Measurements from ENCODE around the gene PDXK. TPM values are rescaled to one million over a fixed set of nuclear protein-coding genes. Genes with fewer than 3 reads are reported as not detected.

Gene PDXK
- total RNA-seq, 6 experiments from 2014 or later = 52.9 to 87.5 (median 58.9) TPM

- TF ChIP-seq CTCF (IDR thresholded peaks at IDR 0.05) (no peak), POLR2A (IDR thresholded peaks at IDR 0.05) (no peak)
- Histone ChIP-seq H3K36me3 (peaks cover 0 to 27% (median 9%) of the 10 kb centered on the region in 4 donors), H3K4me1 (peaks cover 0 to 23% (median 9%) of the 10 kb centered on the region in 4 donors), H3K27ac (no peak overlapping the region), H3K27me3 (no peaks in the 10 kb centered on the region), H3K4me3 (no peak overlapping the region), H3K9me3 (no peaks in the 10 kb centered on the region)
- DNase-seq (no peak), ATAC-seq (no peak)
- WGBS (ENCODE audit: insufficient coverage, low coverage, low lambda C conversion rate, missing lambda C conversion rate) = 92% methylated on average over 3 of the region's 22 CpGs
- intact Hi-C loops (cut with DNase I) = no loop called here
Measured at GRCh38 chr21:43760391-43760958, 41.5 kb downstream of the PDXK start.

- ATAC-seq (no peak), DNase-seq (no peak)
- intact Hi-C loops (cut with DNase I) = no loop called here
Measured at GRCh38 chr21:43761886-43762285, 43.0 kb downstream of the PDXK start.

GRCh38 chr21:43762303-43763128, 43.6 kb downstream of the PDXK start:
- TF ChIP-seq CTCF (IDR thresholded peaks at IDR 0.05) (no peak), POLR2A (IDR thresholded peaks at IDR 0.05) (no peak)
- 80% methylated on average over 2 of the region's 15 CpGs for WGBS (ENCODE audit: insufficient coverage, low coverage, low lambda C conversion rate, missing lambda C conversion rate)
- DNase-seq (peak in 1 of 3 donors; percentile 42), ATAC-seq (no peak)
- H3K36me3 ChIP-seq = peaks cover 0 to 8% (median 0%) of the 10 kb centered on the region in 4 donors
- H3K27ac ChIP-seq = no peak overlapping the region
- no peaks in the 10 kb centered on the region for H3K9me3 ChIP-seq
- H3K4me1 ChIP-seq = peaks cover 0 to 13% (median 3%) of the 10 kb centered on the region in 4 donors
- intact Hi-C loops (cut with DNase I) = no loop called here
- no peaks in the 10 kb centered on the region for H3K27me3 ChIP-seq
- H3K4me3 ChIP-seq = no peak overlapping the region

More at GRCh38 chr21:43761886-43762285, 43.0 kb downstream of the PDXK start:
- H3K9me3 ChIP-seq = no peaks in the 10 kb centered on the region
- no peak overlapping the region for H3K27ac ChIP-seq
- no peak overlapping the region for H3K4me3 ChIP-seq
- TF ChIP-seq POLR2A (IDR thresholded peaks at IDR 0.05) = no peak
- no peak for TF ChIP-seq CTCF (IDR thresholded peaks at IDR 0.05)
- H3K36me3 ChIP-seq = peaks cover 0 to 13% (median 2%) of the 10 kb centered on the region in 4 donors
- H3K27me3 ChIP-seq = no peaks in the 10 kb centered on the region
- peaks cover 0 to 20% (median 6%) of the 10 kb centered on the region in 4 donors for H3K4me1 ChIP-seq
- 96% methylated on average over 4 of the region's 18 CpGs for WGBS (ENCODE audit: insufficient coverage, low coverage, low lambda C conversion rate, missing lambda C conversion rate)

- H3K9me3 ChIP-seq = no peaks in the 10 kb centered on the region
- H3K27me3 ChIP-seq = no peaks in the 10 kb centered on the region
- no peak overlapping the region for H3K4me3 ChIP-seq
- DNase-seq (no peak), ATAC-seq (no peak)
- H3K36me3 ChIP-seq = peaks cover 0 to 8% (median 0%) of the 10 kb centered on the region in 4 donors
- 95% methylated on average over 3 of the region's 10 CpGs for WGBS (ENCODE audit: insufficient coverage, low coverage, low lambda C conversion rate, missing lambda C conversion rate)
- intact Hi-C loops (cut with DNase I) = no loop called here
- H3K27ac ChIP-seq = no peak overlapping the region
- no peak for TF ChIP-seq CTCF (IDR thresholded peaks at IDR 0.05)
- no peak for TF ChIP-seq POLR2A (IDR thresholded peaks at IDR 0.05)
- no peaks in the 10 kb centered on the region for H3K4me1 ChIP-seq
Measured at GRCh38 chr21:43763901-43764523, 45.1 kb downstream of the PDXK start.
